ENCODE results near the gene KCNMB2.

KCNMB2 gene

DNA sequence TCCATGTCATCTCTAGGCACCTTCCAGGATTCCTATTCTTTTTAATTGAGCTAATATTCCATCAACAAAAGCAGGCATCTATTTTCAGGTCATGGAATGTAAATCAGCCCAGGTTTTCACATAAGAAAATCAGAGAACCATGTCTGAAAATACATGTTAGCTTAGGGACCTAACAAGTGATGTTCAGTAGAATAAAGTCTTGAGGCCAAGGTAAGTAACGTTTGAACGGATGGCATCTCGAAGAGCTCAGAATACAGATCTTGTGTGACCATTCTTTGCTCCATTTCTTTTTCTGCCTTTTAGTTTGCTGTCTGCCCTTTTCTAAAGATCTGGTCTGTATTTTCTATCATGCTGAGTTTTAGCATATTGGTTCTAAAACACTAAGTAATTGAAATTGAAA lies 16.5 kb upstream of the KCNMB2 start:
- H2BK15ac ChIP-seq (ENCODE audit: low read length) = no peak overlapping the region
- H2AFZ ChIP-seq (ENCODE audit: low read length) = no peak overlapping the region
- no peak for DNase-seq (ENCODE audit: low spot score)
- no peak overlapping the region for H3K4me2 ChIP-seq (ENCODE audit: insufficient read depth, low read length, poor library complexity, severe bottlenecking)
- no peak overlapping the region for H3K27ac ChIP-seq (replicated peaks; ENCODE audit: low read length)
- H3K4me3 ChIP-seq (ENCODE audit: low read length in 2 of 2) = no peak overlapping the region
- H4K8ac ChIP-seq (ENCODE audit: low read depth, low read length) = no peak overlapping the region
- no peak overlapping the region for H4K91ac ChIP-seq (ENCODE audit: low read depth, low read length, poor library complexity)
- no CpG with 5 or more reads among the region's 3 CpGs for WGBS, 2 donors (ENCODE audit: extremely low coverage in 2 of 2, insufficient read length in 2 of 2, insufficient replicate concordance in 1 of 2)
- no peak overlapping the region for H3K18ac ChIP-seq (ENCODE audit: low read length)
- no peak overlapping the region for H3K9ac ChIP-seq (ENCODE audit: low read depth, low read length, poor library complexity)
- H3K4me1 ChIP-seq (ENCODE audit: control insufficient read depth in 2 of 2, insufficient read depth in 1 of 2, low read depth in 1 of 2, low read length in 2 of 2) = peaks cover 0 to 2% of the 10 kb centered on the region in 2 donors
- no peak overlapping the region for H3K23ac ChIP-seq (ENCODE audit: low read depth, low read length, poor library complexity)
- H3K9me3 ChIP-seq (replicated peaks in 1 of 2; ENCODE audit: control insufficient read depth in 2 of 2, insufficient read depth in 1 of 2, low read depth in 1 of 2, low read length in 2 of 2) = no peaks in the 10 kb centered on the region
- no peaks in the 10 kb centered on the region for H3K27me3 ChIP-seq (ENCODE audit: control insufficient read depth in 3 of 3, insufficient read depth in 3 of 3, low read depth in 1 of 3, low read length in 3 of 3)
- no peaks in the 10 kb centered on the region for H3K79me1 ChIP-seq (ENCODE audit: low read depth, low read length)
- no peaks in the 10 kb centered on the region for H3K36me3 ChIP-seq (replicated peaks in 1 of 2; ENCODE audit: control insufficient read depth in 2 of 2, insufficient read depth in 2 of 2, low read length in 2 of 2)
- no peak overlapping the region for H3K4ac ChIP-seq (ENCODE audit: low read length)
- no peak overlapping the region for H3K14ac ChIP-seq (ENCODE audit: low read length)
- no peak overlapping the region for H2BK120ac ChIP-seq (ENCODE audit: low read depth, low read length)
- H2AK5ac ChIP-seq (ENCODE audit: low read depth, low read length) = no peak overlapping the region
- no peak overlapping the region for H2BK5ac ChIP-seq (ENCODE audit: low read length)
- H2BK12ac ChIP-seq (ENCODE audit: low read length) = no peak overlapping the region

DNA sequence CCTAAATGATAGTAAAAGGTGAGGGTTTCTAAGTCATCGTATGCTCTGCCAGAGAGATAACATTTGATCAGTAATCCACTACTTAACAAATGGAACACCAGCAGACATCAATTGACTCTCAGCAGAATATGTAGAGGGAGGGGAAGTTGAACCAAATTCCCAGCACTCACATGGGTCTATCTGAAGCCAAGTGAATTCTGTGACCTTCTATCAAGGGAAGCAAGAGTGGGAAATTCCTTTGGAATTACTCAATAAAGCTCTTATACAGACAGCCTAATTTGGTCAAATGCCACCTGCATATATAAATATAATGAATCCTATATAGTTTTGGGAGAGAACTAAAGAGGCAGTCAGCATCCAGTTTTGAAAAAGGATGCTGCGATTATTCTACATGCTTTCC lies 15.8 kb upstream of the KCNMB2 start:
- Histone ChIP-seq H3K4ac (ENCODE audit: low read length) (no peak overlapping the region), H3K27me3 (ENCODE audit: control insufficient read depth in 3 of 3, insufficient read depth in 3 of 3, low read depth in 1 of 3, low read length in 3 of 3) (no peaks in the 10 kb centered on the region), H2BK12ac (ENCODE audit: low read length) (no peak overlapping the region), H2AK5ac (ENCODE audit: low read depth, low read length) (no peak overlapping the region), H4K8ac (ENCODE audit: low read depth, low read length) (no peak overlapping the region), H3K36me3 (replicated peaks in 1 of 2; ENCODE audit: control insufficient read depth in 2 of 2, insufficient read depth in 2 of 2, low read length in 2 of 2) (no peaks in the 10 kb centered on the region), H3K4me3 (ENCODE audit: low read length in 2 of 2) (no peak overlapping the region), H3K4me1 (ENCODE audit: control insufficient read depth in 2 of 2, insufficient read depth in 1 of 2, low read depth in 1 of 2, low read length in 2 of 2) (peaks cover 0 to 4% of the 10 kb centered on the region in 2 donors), H3K9ac (ENCODE audit: low read depth, low read length, poor library complexity) (no peak overlapping the region), H3K14ac (ENCODE audit: low read length) (no peak overlapping the region), H3K4me2 (ENCODE audit: insufficient read depth, low read length, poor library complexity, severe bottlenecking) (no peak overlapping the region), H3K18ac (ENCODE audit: low read length) (no peak overlapping the region), H4K91ac (ENCODE audit: low read depth, low read length, poor library complexity) (no peak overlapping the region), H3K9me3 (replicated peaks in 1 of 2; ENCODE audit: control insufficient read depth in 2 of 2, insufficient read depth in 1 of 2, low read depth in 1 of 2, low read length in 2 of 2) (no peaks in the 10 kb centered on the region), H2BK120ac (ENCODE audit: low read depth, low read length) (no peak overlapping the region), H2BK15ac (ENCODE audit: low read length) (no peak overlapping the region), H2BK5ac (ENCODE audit: low read length) (no peak overlapping the region), H3K79me1 (ENCODE audit: low read depth, low read length) (no peaks in the 10 kb centered on the region), H2AFZ (ENCODE audit: low read length) (no peak overlapping the region), H3K23ac (ENCODE audit: low read depth, low read length, poor library complexity) (no peak overlapping the region), H3K27ac (replicated peaks; ENCODE audit: low read length) (no peak overlapping the region)
- DNase-seq (ENCODE audit: low spot score) = no peak
- no CpG with 5 or more reads among the region's 2 CpGs for WGBS, 2 donors (ENCODE audit: extremely low coverage in 2 of 2, insufficient read length in 2 of 2, insufficient replicate concordance in 1 of 2)

DNA sequence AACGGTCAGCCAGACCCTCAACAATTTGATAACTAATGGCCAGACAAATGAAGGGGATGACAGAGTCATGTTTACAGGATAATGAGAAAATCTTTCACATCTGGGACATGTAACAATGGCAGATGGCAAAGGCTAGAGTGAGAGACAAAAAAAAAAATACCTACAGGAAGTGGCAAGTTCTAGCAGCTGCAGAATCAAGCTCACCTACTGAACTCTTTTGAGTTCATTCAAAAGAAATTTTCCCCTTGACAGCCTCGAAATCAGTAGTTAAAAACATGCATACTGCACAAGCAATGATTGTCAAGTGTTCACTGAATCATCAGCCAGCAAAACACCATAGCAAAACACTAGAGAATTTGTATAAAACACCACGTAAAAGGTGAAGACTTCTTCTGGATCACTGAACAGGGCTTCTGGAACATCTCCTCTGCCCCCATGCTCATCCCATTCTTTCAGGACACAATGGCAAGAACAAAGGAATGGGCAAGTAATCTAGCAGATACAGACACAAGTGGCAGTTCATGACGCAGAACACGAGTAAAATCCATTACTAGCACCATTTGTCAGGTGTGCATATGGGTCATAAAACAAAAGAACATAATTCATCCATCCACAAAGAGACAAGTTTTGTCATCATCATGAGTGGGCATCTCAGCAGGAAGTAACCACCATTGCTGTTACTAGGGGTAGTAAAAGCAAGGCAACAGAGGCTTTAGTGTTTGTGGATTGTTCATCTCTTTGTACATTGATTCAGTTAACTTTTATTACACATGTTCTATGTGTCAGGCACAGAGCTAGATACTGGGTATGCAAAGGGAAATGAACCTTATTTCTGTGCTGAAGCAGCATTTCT lies 13.8 kb upstream of the KCNMB2 start:
- no peaks in the 10 kb centered on the region for H3K9me3 ChIP-seq (replicated peaks in 1 of 2; ENCODE audit: control insufficient read depth in 2 of 2, insufficient read depth in 1 of 2, low read depth in 1 of 2, low read length in 2 of 2)
- H3K79me1 ChIP-seq (ENCODE audit: low read depth, low read length) = no peaks in the 10 kb centered on the region
- H2BK120ac ChIP-seq (ENCODE audit: low read depth, low read length) = no peak overlapping the region
- no peak overlapping the region for H3K4me3 ChIP-seq (ENCODE audit: low read length in 2 of 2)
- H4K91ac ChIP-seq (ENCODE audit: low read depth, low read length, poor library complexity) = no peak overlapping the region
- no peaks in the 10 kb centered on the region for H3K36me3 ChIP-seq (replicated peaks in 1 of 2; ENCODE audit: control insufficient read depth in 2 of 2, insufficient read depth in 2 of 2, low read length in 2 of 2)
- no peaks in the 10 kb centered on the region for H3K27me3 ChIP-seq (ENCODE audit: control insufficient read depth in 3 of 3, insufficient read depth in 3 of 3, low read depth in 1 of 3, low read length in 3 of 3)
- no peak overlapping the region for H3K27ac ChIP-seq (replicated peaks; ENCODE audit: low read length)
- H4K8ac ChIP-seq (ENCODE audit: low read depth, low read length) = no peak overlapping the region
- no peak overlapping the region for H3K23ac ChIP-seq (ENCODE audit: low read depth, low read length, poor library complexity)
- no peak overlapping the region for H2BK15ac ChIP-seq (ENCODE audit: low read length)
- no peak overlapping the region for H3K14ac ChIP-seq (ENCODE audit: low read length)
- H2BK5ac ChIP-seq (ENCODE audit: low read length) = no peak overlapping the region
- DNase-seq (ENCODE audit: low spot score) = no peak
- H3K4me1 ChIP-seq (ENCODE audit: control insufficient read depth in 2 of 2, insufficient read depth in 1 of 2, low read depth in 1 of 2, low read length in 2 of 2) = peaks cover 0 to 4% of the 10 kb centered on the region in 2 donors
- no peak overlapping the region for H3K4ac ChIP-seq (ENCODE audit: low read length)
- no peak overlapping the region for H3K18ac ChIP-seq (ENCODE audit: low read length)
- H3K4me2 ChIP-seq (ENCODE audit: insufficient read depth, low read length, poor library complexity, severe bottlenecking) = no peak overlapping the region
- no peak overlapping the region for H2BK12ac ChIP-seq (ENCODE audit: low read length)
- no peak overlapping the region for H3K9ac ChIP-seq (ENCODE audit: low read depth, low read length, poor library complexity)
- WGBS, 2 donors (ENCODE audit: extremely low coverage in 2 of 2, insufficient read length in 2 of 2, insufficient replicate concordance in 1 of 2) = no CpG with 5 or more reads among the region's 5 CpGs
- H2AFZ ChIP-seq (ENCODE audit: low read length) = no peak overlapping the region
- H2AK5ac ChIP-seq (ENCODE audit: low read depth, low read length) = no peak overlapping the region

GRCh38 chr3:178525251-178525650 lies 11.0 kb upstream of the KCNMB2 start:
- DNase-seq (ENCODE audit: low spot score) = no peak
- H2BK12ac ChIP-seq (ENCODE audit: low read length) = no peak overlapping the region
- no peak overlapping the region for H4K91ac ChIP-seq (ENCODE audit: low read depth, low read length, poor library complexity)
- no peak overlapping the region for H3K23ac ChIP-seq (ENCODE audit: low read depth, low read length, poor library complexity)
- no peak overlapping the region for H3K4me3 ChIP-seq (ENCODE audit: low read length in 2 of 2)
- no peak overlapping the region for H2BK120ac ChIP-seq (ENCODE audit: low read depth, low read length)
- H4K8ac ChIP-seq (ENCODE audit: low read depth, low read length) = no peak overlapping the region
- H2AK5ac ChIP-seq (ENCODE audit: low read depth, low read length) = no peak overlapping the region
- peaks cover 0 to 2% of the 10 kb centered on the region in 2 donors for H3K4me1 ChIP-seq (ENCODE audit: control insufficient read depth in 2 of 2, insufficient read depth in 1 of 2, low read depth in 1 of 2, low read length in 2 of 2)
- no peak overlapping the region for H2BK5ac ChIP-seq (ENCODE audit: low read length)
- no CpG with 5 or more reads among the region's 3 CpGs for WGBS, 2 donors (ENCODE audit: extremely low coverage in 2 of 2, insufficient read length in 2 of 2, insufficient replicate concordance in 1 of 2)
- no peak overlapping the region for H3K4ac ChIP-seq (ENCODE audit: low read length)
- H3K27ac ChIP-seq (replicated peaks; ENCODE audit: low read length) = no peak overlapping the region
- H2AFZ ChIP-seq (ENCODE audit: low read length) = no peak overlapping the region
- H2BK15ac ChIP-seq (ENCODE audit: low read length) = no peak overlapping the region
- no peak overlapping the region for H3K14ac ChIP-seq (ENCODE audit: low read length)
- no peak overlapping the region for H3K4me2 ChIP-seq (ENCODE audit: insufficient read depth, low read length, poor library complexity, severe bottlenecking)
- H3K18ac ChIP-seq (ENCODE audit: low read length) = no peak overlapping the region
- no peaks in the 10 kb centered on the region for H3K27me3 ChIP-seq (ENCODE audit: control insufficient read depth in 3 of 3, insufficient read depth in 3 of 3, low read depth in 1 of 3, low read length in 3 of 3)
- no peaks in the 10 kb centered on the region for H3K79me1 ChIP-seq (ENCODE audit: low read depth, low read length)
- no peaks in the 10 kb centered on the region for H3K36me3 ChIP-seq (replicated peaks in 1 of 2; ENCODE audit: control insufficient read depth in 2 of 2, insufficient read depth in 2 of 2, low read length in 2 of 2)
- no peaks in the 10 kb centered on the region for H3K9me3 ChIP-seq (replicated peaks in 1 of 2; ENCODE audit: control insufficient read depth in 2 of 2, insufficient read depth in 1 of 2, low read depth in 1 of 2, low read length in 2 of 2)
- H3K9ac ChIP-seq (ENCODE audit: low read depth, low read length, poor library complexity) = no peak overlapping the region

Data from neuronal stem cell (in vitro differentiated cells).